Fibroblast of upper back skin (primary cell): Measurements from ENCODE around the gene ABCF2.

Experiments
- DNase-seq: peaks from one replicate; pipeline ENCODE4 v3.0.0-alpha.2; 2013

The ABCF2 gene

GRCh38 chr7:151240942-151241754, 14.1 kb upstream of the ABCF2 start:
- DNase-seq: no peak

- DNase-seq: no peak
Observed at GRCh38 chr7:151240536-151240935, 13.5 kb upstream of the ABCF2 start.

GRCh38 chr7:151239837-151240459, 12.9 kb upstream of the ABCF2 start:
- DNase-seq: no peak

- DNase-seq: no peak
Observed at GRCh38 chr7:151238924-151239836, 12.2 kb upstream of the ABCF2 start.

GRCh38 chr7:151238190-151238810, 11.3 kb upstream of the ABCF2 start:
- DNase-seq: no peak

GRCh38 chr7:151237244-151238189, 10.5 kb upstream of the ABCF2 start:
- no peak for DNase-seq

- DNase-seq: no peak
Observed at GRCh38 chr7:151236406-151236805, 9.4 kb upstream of the ABCF2 start.

GRCh38 chr7:151235091-151235787, 8.2 kb upstream of the ABCF2 start:
- no peak for DNase-seq

- DNase-seq: no peak
Observed at GRCh38 chr7:151233804-151234203, 6.8 kb upstream of the ABCF2 start.

- peak; percentile 73 for DNase-seq
Observed at GRCh38 chr7:151232917-151233701, 6.1 kb upstream of the ABCF2 start.

- DNase-seq: peak; percentile 84
Observed at GRCh38 chr7:151232091-151232916, 5.3 kb upstream of the ABCF2 start, which contains the start of gene CHPF2. TSS of gene CHPF2 (plus strand) at chr7:151232483. CDS start at chr7:151234012, 1,529 bp downstream.

GRCh38 chr7:151231080-151231479, 4.1 kb upstream of the ABCF2 start:
- DNase-seq: no peak

GRCh38 chr7:151229249-151229648, 2.2 kb upstream of the ABCF2 start:
- DNase-seq: no peak

GRCh38 chr7:151228024-151228866, 1.2 kb upstream of the ABCF2 start:
- no peak for DNase-seq

GRCh38 chr7:151226560-151226874, 488 bp downstream of the ABCF2 start:
- DNase-seq: no peak

- no peak for DNase-seq
Observed at GRCh38 chr7:151225948-151226510, 976 bp downstream of the ABCF2 start.

- DNase-seq: no peak
Observed at GRCh38 chr7:151223728-151224127, 3.3 kb downstream of the ABCF2 start.

GRCh38 chr7:151218170-151218569, 8.8 kb downstream of the ABCF2 start:
- no peak for DNase-seq
